Activated naive CD4-positive, alpha-beta T cell treated with anti-CD3 and anti-CD28 coated beads, Interleukin-2, amount 50 U/mL, for 16 hours (primary cell): ENCODE data around the gene LCE3B.
A peak's percentile ranks its signal among the peaks of the same experiment; 100 is the strongest.
"Not testable (repeated sequence)": the region's sequence is repeated elsewhere in the genome, so short reads cannot be mapped to it uniquely, and the experiment has no call there.

Experiments used
- DNase-seq: peaks from one replicate; pipeline ENCODE4 v3.0.0-alpha.2; 2020

LCE3B gene, protein sequence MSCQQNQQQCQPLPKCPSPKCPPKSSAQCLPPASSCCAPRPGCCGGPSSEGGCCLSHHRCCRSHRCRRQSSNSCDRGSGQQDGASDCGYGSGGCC

DNA sequence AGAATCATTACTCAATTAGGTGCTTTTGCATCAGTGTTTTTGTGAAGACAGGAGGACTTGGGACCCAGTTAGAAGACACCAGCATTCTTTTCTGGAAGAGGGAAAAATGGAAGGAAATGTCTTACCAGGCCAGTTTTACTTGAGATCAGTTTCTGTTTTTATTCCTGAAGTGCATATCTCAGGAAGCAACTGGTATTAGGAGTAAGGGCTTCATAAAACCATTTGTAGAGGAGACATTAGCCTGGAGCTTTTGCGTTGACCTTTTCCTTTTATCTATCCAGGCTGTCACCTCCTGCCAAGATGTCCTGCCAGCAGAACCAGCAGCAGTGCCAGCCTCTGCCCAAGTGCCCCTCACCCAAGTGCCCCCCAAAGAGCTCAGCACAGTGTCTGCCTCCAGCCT is at the start of gene LCE3B:
Gene LCE3B (plus strand): TSS at position 301 of the 400 bp plus-strand sequence. CDS start 0 bp downstream, at position 301.
- no peak for DNase-seq

DNA sequence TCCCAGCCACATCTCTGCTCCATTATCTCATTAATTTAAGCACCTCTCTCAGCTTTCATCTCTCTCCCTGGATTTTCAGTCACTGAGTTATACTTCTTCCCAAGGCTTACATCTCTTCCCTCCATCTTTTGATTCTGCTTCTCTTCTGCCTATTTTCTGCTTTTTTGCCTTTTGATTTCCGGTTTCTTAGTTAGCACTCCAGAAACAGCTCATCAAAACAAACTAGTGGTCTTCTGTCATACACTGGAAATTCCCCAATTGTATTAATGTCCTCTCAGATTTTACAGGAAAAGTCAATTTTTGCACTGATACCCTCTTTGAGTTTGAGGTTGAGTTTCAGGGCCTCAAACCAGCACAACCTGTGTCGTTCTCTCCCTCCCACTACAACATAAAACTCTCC is 48.5 kb upstream of the LCE3B start:
- no peak for DNase-seq

DNA sequence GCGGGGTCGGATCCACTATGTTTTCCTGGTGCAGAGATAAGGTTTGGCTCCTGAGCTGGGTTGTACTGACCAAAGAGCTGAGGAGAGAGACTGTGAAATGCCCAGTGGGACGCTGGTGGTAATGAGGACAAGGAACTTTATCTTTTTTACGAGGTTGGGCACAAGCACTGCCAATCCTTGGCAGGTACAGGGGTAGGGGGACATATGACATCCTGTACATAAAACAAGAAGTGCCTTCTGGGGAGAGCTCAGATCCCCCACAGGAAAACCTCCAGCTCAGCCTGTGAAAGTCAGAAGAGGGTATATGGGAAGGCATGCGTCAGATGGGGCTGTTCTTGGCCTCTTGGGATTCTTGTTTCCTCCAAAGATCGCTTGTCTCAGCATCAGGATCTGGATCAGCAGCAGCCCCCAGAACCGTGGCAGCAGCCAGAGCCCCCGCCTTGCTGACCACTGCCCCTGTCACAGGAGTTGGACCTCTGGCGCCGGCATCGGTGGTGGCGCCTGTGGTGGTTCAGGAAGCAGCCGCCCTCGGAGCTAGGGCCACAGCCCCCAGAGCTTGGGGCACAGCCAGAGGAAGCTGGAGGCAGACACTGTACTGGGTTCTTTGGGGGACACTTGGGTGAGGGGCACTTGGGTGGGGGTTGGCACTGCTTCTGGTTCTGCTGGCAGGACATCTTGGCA is 47.9 kb upstream of the LCE3B start:
- no peak for DNase-seq

DNA sequence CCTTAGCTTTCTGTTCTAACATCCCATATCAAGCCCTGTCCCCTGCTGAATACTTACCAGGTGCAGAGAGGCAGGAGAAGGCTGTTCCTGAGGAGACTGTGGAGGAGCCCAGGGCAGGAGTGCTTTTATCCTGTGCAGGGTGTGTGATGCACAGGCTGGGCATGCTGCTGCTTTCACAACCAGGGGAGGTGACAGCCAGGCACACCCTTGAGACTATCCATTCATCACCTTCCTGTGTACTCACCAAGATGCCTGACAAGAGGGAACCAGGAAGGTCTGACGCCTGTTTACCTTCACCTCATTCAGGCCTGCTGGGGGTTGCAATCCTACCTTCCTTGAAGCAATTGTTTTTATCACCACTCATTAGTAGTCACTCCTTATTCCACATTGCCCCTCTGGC is 46.9 kb upstream of the LCE3B start, which contains the start of gene LCE3E:
Gene LCE3E (minus strand): TSS at position 100 of the 400 bp plus-strand sequence. CDS start 572 bp downstream, outside the sequence.
- no peak for DNase-seq

DNA sequence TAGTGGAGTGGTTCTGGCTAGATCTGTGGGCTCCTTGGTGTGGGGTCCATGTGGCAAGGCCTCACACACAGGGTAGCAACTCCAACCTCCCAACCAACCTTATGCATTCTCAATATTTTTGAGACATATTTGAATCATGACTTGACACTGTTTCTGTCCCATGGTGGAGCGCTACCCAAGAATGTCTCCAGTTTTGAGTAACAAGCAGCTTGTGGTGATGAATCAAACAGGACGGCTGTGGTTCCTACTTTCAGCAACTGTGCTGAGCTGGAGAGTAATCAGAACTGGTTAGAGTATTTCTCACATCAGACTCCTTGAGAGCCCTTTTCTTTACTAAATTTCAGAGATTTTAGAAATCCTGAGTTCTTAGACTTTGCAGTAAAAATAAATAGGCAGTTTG is 36.4 kb upstream of the LCE3B start:
- DNase-seq, result no peak

DNA sequence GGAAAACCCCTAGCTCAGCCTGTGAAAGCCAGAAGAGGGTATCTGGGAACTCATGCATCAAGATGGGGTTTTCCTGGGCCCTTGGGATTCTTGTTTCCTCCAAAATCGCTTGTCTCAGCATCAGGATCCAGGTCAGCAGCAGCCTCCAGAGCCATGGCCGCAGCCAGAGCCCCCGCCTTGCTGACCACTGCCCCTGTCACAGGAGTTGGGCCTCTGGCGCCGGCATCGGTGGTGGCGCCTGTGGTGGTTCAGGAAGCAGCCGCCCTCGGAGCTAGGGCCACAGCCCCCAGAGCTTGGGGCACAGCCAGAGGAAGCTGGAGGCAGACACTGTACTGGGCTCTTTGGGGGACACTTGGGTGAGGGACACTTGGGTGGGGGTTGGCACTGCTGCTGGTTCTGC is 34.1 kb upstream of the LCE3B start:
- DNase-seq, result not testable (repeated sequence)

DNA sequence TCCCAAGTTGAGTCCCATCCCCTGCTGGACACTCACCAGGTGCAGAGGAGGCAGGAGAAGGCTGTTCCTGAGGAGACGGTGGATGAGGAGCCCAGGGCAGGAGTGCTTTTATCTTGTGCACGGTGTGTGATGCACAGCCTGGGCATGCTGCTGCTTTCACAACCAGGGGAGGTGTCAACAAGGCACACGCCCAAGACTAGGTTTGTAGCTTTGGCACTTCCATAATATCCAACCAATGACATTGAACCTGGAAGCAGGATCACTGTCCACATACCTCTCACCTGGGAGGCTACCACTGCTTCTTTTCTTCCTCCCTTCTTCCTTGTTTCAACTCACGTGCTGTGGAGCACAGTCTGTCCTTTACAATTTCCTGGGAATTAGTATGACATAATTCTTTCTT is 33.2 kb upstream of the LCE3B start, which contains the start of gene LCE3D:
Gene LCE3D (minus strand): TSS at position 84 of the 400 bp plus-strand sequence. CDS start 580 bp downstream, outside the sequence.
- no peak for DNase-seq

DNA sequence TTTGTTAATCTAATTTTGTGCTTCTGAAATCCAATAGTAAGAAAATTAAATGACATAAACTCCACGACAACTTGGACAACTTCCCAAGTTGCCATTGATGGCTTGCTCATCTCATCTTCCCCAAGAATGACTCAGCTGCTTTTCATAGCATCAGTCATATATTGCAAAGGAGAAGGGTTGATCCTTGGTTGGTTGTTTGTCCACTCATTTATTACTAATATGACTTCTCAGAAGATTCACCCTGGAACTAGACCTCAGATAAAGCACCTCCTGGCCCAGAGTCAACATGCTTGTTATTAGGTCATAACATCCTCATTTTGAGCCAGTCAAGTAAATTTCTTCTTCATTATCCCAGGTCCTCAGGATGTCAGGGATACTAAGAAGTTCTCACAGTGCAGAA is 31.0 kb upstream of the LCE3B start:
- no peak for DNase-seq

DNA sequence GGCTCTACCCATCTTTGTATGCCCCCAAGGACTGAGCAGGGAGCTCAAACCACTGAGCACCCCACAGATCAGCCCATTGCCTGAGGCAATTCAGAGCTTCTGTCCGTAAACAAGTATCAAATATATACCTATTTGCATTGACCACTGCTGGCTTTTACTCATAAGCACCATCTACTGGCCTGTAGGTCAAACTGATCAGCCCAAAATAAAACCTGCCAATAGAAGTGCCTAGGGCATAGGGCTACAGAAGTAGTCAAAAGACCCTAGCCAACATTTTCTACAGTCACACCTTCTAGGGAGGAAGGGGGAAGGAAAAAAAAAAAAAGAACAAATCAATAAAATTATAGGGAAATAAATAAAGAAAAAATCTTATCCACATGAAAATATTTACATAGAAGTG is 28.0 kb upstream of the LCE3B start:
- DNase-seq, result no peak

DNA sequence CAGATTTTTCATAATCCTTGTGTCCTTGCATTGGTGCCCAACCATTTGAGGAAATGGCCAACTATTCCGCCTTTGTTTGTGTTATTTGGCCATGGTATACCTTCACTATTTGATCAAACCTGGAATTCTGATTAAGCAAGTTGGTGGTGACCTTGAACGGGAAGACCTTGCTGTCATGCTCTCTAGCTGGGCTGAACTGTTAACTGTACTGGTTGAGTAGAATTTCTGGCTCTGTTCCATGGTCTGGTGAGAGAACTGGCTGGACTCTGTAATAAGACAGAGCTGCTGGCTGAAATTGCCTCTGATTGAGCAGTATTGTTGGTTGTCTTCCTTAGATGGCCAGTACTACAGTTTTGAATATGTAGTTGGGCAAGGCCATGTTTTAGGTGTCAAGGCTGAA is 16.6 kb upstream of the LCE3B start:
- DNase-seq, result no peak

DNA sequence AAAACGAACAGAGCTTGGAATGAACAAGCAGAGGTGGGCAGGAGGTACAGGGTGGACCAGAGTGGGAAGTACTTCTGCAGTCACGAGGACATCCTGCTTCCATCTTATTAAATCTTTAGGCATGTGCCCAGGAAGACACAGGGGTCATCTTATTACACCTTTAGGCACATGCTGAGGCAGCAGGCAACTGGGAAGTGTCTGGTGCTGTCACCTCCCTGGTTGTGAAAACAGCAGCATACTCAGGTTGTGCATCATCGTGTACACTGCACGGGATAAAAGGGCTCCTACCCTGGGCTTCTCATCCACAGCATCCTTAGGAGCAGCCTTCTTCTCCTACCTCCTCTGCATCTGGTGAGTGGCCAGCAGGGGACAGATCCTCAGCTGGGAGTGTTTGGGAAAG is 13.7 kb upstream of the LCE3B start, which contains the start of gene LCE3C:
Gene LCE3C (plus strand): TSS at position 301 of the 400 bp plus-strand sequence. CDS start 498 bp downstream, outside the sequence.
- no peak for DNase-seq

DNA sequence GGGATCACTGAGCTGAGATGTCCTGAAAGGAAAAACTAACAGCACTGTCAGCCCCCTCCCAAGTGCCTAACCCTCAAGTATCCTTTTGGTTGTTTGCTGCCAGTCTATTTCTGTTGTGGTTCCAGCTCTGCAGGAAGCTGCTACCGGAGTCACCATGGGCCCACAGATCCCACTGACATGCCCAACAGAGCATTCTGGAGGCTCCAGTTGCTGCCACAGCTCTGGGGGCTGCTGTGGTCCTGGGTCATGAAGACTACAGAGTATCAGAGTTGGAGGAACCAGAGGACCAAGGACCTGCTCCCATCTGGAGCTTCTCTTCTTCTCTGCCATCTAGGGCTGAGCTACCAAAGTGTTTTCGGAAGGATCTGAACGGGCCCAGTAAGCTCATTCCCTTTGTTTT is 8.4 kb downstream of the LCE3B start:
- no peak for DNase-seq

DNA sequence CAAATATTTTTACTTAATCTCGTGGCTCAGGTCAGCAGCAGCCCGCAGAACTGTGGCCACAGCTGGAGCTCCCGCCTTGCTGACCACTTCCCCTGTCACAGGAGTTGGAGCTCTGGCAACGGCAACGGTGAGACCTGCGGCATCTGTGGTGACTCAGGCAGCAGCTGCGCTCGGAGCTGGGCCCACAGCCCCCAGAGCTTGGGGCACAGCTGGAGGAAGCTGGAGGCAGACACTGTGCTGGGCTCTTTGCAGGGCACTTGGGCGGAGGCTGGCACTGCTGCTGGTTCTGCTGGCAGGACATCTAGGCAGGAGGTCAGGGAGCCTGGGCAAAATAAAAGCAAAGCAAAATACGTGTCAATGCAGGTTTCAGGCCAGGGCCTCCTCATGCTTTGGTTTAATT is 9.2 kb downstream of the LCE3B start, which contains the start of gene LCE3A:
Gene LCE3A (minus strand): TSS at position 301 of the 400 bp plus-strand sequence. CDS start 0 bp downstream, at position 301.
- DNase-seq, result no peak

DNA sequence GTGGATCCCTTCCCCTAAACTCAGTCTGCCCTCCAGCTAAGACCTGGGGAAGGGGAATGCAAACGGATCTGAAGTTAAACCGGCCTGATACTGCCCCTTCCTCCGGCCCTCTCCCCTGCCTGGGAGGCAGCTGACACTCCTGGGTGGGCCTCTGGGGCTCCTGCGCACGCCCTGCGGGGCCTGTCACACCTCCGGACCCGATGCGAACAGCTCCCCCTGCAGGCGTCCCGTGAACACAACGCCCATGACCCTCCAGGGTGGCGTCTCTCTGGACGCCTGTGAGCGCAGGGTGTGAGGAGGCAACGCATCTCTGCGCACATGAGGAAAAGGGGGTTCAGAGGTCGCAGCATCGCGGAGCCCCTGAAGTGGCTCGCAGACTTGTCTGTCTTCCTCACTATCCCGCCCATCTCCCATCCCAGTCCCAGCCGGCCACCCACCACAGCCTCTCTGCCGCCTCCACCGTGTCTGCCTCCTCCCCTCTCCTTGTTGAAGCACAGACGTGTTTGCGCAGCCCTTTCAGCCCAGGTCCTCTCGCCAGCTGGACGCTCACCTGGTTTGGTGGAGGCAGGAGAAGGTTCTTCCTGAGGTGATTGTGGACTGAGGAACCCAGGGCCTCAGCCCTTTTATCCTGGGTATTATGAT is 9.7 kb downstream of the LCE3B start:
- DNase-seq, result no peak

DNA sequence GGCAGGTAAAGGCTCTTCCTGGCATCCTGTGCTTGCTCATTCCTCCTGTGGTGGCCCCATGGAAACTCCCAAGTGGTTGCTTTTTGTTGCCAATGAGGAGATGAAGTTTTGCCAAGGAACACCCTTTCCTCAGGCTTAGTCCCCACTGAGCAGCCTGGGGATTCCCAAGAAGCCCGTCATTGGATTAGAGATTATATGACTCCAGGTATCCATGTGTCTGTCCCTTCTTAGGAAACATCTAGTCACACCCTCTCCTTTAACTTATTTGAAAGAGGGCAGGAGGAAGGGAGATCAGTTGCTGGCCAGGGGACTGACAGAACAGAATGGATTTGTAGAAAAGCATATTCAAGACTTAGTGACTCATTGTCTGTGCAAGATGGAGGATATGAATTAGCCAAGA is 13.1 kb downstream of the LCE3B start:
- no peak for DNase-seq

DNA sequence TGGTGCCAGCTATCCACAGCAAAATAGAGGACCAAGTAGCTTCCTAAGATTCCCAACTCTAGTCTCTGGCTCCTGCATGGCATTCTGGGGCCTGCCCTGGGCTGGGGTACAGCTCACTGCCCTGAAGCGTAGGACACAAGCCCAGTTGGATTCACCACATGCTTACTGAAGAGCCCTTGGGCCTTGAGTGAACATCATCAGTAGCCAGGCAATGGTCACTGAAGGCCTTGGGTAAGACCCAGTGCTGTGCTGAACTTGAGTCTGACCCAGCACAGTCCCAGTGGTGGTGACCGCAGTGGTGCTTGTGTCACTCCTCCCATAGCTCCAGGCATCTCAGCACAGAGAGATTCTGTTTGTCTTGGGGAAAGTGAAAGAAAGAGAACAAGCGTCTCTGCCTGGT is 17.0 kb downstream of the LCE3B start:
- DNase-seq, result no peak

DNA sequence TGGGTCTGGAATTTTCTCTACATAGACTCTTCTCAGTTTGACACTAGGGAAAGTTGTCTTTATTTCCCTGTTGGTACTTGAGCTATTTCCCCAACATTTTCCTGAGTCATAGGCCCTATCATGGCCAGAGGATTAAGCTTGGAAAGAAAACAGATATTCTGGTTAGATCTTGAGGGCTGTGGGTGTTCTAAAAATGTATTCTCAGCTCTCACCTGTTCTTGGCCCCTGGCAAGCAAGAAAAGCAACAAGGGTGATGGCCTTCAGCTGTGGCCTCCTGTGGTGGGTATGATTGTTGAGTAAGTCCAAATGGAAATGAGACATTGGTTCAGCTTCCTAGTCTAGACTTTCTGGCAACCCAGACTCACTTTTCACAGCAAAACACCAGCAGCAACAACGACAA is 26.7 kb downstream of the LCE3B start:
- no peak for DNase-seq

DNA sequence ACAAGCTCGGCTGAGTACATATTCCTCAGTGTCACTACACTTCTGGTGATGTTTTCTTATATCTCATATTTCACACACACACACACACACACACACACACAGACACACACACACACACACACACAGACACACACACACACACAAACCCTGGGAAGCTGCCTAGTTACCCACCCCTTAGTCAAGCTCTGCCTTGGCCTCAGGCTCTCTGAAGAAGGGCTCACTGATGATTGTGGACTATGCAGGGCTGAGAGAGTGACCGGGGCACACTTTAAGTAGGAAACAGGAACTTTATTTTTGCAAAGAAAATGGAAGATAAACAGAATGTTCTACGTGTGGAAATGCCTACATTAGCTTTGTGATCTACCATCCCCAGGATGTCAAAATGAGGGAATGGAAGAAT is 30.3 kb downstream of the LCE3B start:
- no peak for DNase-seq

DNA sequence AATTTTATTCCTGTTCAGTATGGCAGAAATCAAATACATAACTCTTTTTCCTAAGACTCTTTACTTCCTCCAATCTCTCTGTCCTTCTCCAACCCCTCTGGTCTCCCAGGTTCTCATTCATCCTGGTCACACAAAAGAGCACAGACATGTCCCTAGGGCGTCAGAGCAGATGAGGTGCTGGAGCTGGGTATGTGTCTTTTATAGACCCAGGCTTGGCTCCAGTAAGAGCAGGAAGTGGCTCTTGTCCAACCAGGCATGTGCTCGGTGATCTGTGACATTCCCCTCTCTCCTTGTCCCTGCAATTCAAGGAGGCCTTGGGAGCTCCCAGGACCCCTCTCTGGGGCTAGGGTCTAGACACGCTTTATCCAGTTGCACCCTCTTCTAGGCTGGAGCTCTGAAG is 31.5 kb downstream of the LCE3B start:
- DNase-seq, result no peak

DNA sequence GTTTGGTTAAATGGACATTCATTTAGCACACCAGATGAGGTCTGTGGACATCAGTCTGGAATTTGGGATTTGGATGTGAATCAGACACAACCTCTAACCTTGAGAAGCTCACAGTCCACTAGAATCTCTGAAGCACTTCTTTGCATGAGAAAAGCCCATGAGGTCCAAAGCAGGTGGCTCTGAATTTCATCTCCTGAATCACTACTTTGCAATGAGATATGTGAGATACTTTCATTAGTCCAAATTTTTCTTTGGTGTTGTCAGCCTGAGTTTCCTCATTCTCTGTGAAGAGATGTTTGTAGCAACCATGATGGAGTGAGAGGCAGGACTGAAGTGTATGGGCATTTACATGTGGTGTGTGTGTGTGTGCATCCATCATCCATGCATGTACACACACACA is 33.0 kb downstream of the LCE3B start:
- no peak for DNase-seq

DNA sequence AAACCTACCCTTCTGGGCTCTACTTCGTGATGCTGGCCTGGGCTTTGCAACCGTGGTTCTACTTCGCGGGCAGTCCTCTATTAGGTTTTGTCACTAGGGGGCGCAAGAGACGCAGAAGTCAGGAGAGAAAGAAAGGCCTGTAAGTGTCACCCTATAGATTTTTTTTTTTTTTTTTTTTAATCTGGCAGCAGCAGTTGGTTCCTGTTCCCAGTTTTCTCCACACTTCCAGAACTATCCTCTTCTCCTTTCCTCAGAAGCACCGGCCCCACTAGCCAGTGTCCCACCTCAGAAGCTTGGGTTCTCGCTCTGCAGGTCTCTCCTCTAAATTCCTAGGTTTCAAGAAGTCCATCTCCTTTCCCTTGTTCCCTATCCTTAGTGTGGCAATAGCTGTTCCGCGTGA is 40.5 kb downstream of the LCE3B start:
- peak; percentile 26 for DNase-seq

DNA sequence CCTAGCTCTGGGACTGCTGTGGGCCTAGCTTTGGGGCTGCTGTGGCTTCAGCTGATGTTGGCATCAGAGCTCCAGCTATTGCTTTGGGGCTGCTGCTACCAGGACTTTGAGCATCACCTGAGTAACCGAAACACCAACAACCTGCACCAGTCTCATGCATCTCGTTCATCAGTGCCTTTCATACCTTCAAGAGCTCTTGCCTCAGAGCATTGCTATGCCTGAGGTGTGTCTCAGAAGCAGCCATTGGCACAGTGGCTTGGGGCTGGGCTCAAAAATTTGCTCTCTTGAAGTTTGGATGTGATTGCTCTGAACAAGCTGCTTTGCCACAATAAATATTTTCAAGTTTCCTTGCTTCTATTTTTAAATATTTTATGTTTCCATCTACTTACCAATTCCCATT is 42.8 kb downstream of the LCE3B start:
- no peak for DNase-seq

DNA sequence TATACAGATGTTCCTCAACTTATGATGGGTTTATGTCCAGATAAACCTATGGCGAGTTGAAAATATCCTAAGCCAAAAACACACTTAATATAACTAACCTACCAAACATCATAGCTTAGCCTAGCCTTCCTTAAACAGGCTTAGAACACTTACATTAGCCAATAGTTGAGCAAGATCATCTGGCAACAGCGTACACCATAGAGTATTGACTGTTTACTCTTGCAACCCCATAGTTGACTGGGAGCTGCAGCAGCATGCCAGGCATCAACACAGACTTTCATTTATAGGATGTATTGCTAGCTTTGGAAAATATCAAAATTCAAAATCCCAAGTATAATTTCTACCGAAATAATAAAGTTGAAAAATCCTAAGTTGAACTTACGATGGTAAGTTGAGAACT is 44.1 kb downstream of the LCE3B start:
- DNase-seq, result no peak

DNA sequence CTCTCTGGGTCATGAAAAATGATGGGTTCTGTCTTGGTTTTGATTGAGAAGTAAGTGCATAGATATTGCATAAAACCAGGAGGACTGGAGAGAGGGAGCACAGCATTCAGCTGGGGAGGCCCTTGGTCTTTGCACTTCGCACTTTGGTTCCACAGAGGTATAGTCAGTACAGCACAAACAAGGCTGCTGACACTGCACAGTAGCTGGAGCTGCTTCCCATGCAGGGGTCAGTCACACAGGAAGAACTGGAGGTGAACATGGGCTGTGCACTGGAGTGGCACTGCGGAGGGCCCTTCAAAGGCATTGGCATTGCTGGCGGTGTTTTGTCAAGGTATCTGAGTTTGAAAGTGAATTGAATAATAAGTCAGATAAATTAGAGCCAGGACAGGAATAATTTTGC is 45.0 kb downstream of the LCE3B start:
- DNase-seq, result no peak
